OCI-LY7 (cell line): ENCODE results near the gene TMEM61. TPM values are rescaled to one million over a fixed set of nuclear protein-coding genes. Genes with fewer than 3 reads are reported as not detected.

Experiments
- BruUV-seq: library from RNA; stranded (reverse); fragments of 400-500 nt; replicated peaks from 2 replicates; lab custom pipeline; 2021; lab: Mats Ljungman, UMichigan
- CTCF ChIA-PET: fragments of 300-600 bp; sonication (Branson Sonifier 250); formaldehyde crosslinking; loops from one replicate; lab custom pipeline; 2022; ENCODE audit warnings: antibody characterized with exemption; ENCODE audit not compliant: unreplicated experiment; lab: Charles Lee
- POLR2A ChIA-PET: fragments of 300-600 bp; sonication (Branson Sonifier 250); formaldehyde crosslinking; loops from one replicate; lab custom pipeline; 2022; ENCODE audit warnings: antibody characterized with exemption; lab: Charles Lee
- DNase-seq: peaks from one replicate; pipeline ENCODE4 v3.0.0-alpha.2; 2015; ENCODE audit warnings: low spot score
- H2AFZ ChIP-seq: fragments of 200-600 bp; sonication (generic), shearing (Covaris generic); 2 replicates; pipeline ENCODE4 v1.6.1; 2014; ENCODE audit warnings: mild to moderate bottlenecking, antibody characterized with exemption, low read length, moderate library complexity
- H3K27ac ChIP-seq: fragments of 200-600 bp; sonication (generic); 2 replicates; pipeline ENCODE4 v1.5.1; 2014; ENCODE audit warnings: mixed run types, low read depth, mild to moderate bottlenecking, moderate library complexity, low read length, inconsistent platforms; ENCODE audit not compliant: poor library complexity, severe bottlenecking
- H3K36me3 ChIP-seq: fragments of 200-600 bp; sonication (generic); 2 replicates; pipeline ENCODE4 v1.6.1; 2014; ENCODE audit warnings: mild to moderate bottlenecking, antibody characterized with exemption, low read length, moderate library complexity, mixed read lengths; ENCODE audit not compliant: insufficient read depth
- H3K4me1 ChIP-seq: fragments of 200-600 bp; sonication (generic); 2 replicates; pipeline ENCODE4 v1.5.1; 2014; ENCODE audit warnings: mild to moderate bottlenecking, low read length; ENCODE audit not compliant: insufficient read depth, poor library complexity, severe bottlenecking
- H3K4me2 ChIP-seq: fragments of 200-600 bp; sonication (generic); 2 replicates; pipeline ENCODE4 v1.6.1; 2014; ENCODE audit warnings: mild to moderate bottlenecking, low read length
- H3K4me3 ChIP-seq: fragments of 200-600 bp; sonication (generic); 2 replicates; pipeline ENCODE4 v1.5.1; 2014; ENCODE audit warnings: mild to moderate bottlenecking, low read depth, low read length; ENCODE audit not compliant: poor library complexity, severe bottlenecking
- H3K79me2 ChIP-seq: fragments of 200-600 bp; sonication (generic); 2 replicates; pipeline ENCODE4 v1.6.1; 2016; ENCODE audit warnings: low read depth, mild to moderate bottlenecking, low read length, moderate library complexity, mixed read lengths; ENCODE audit not compliant: insufficient read depth
- H3K9me2 ChIP-seq: fragments of 200-600 bp; sonication (generic); 2 replicates; pipeline ENCODE4 v1.6.1; 2016; ENCODE audit warnings: mild to moderate bottlenecking, low read length, mixed read lengths; ENCODE audit not compliant: insufficient read depth
- H3K9me3 ChIP-seq: fragments of 200-600 bp; sonication (generic); 2 replicates; pipeline ENCODE4 v1.6.1; 2014; ENCODE audit warnings: mild to moderate bottlenecking, mixed run types, low read length, mixed read lengths
- H4K20me1 ChIP-seq: fragments of 200-600 bp; sonication (generic); 2 replicates; pipeline ENCODE4 v1.6.1; 2014; ENCODE audit warnings: mild to moderate bottlenecking, antibody characterized with exemption, low read length, moderate library complexity, mixed read lengths; ENCODE audit not compliant: insufficient read depth
- CTCF ChIP-seq: fragments of 200-600 bp; sonication (generic); conservative IDR thresholded peaks from 2 replicates; pipeline ENCODE4 v1.5.1; 2014; ENCODE audit warnings: mild to moderate bottlenecking, antibody characterized with exemption, low read length, moderate library complexity, mixed read lengths
- EZH2phosphoT487 ChIP-seq: fragments of 200-600 bp; sonication (generic); IDR thresholded peaks from 2 replicates; pipeline ENCODE4 v1.6.1; 2018; ENCODE audit warnings: low read depth, borderline replicate concordance, mild to moderate bottlenecking, mixed run types, antibody characterized with exemption, low read length, moderate library complexity, mixed read lengths
- intact Hi-C: fragments of 100-400 bp; cut with micrococcal nuclease; formaldehyde crosslinking; loops from one replicate; pipeline ENCODE4 v1.10.0; 2022; ENCODE audit not compliant: unreplicated experiment
- total RNA-seq, 2 experiments: library from RNA; depleted of rRNA in 1 of 2; stranded (reverse); fragments of >200 nt in 1 of 2; shearing (Covaris generic) in 1 of 2; gene quantifications; 2 replicates each; pipeline ENCODE4 v1.2.3, GENCODE V29; 2014 to 2022

The TMEM61 gene
- total RNA-seq, 2 experiments from 2014 or later: not detected

GRCh38 chr1:54989473-54989872 lies 9.0 kb downstream of the TMEM61 start:
- Histone ChIP-seq H4K20me1 (no peaks in the 10 kb centered on the region), H3K79me2 (no peaks in the 10 kb centered on the region), H3K9me2 (no peaks in the 10 kb centered on the region), H2AFZ (no peak overlapping the region), H3K36me3 (no peaks in the 10 kb centered on the region), H3K9me3 (no peaks in the 10 kb centered on the region), H3K4me1 (no peaks in the 10 kb centered on the region), H3K4me2 (no peak overlapping the region), H3K27ac (no peak overlapping the region), H3K4me3 (no peak overlapping the region)
- ChIA-PET POLR2A (interaction anchor here (0.6 kb wide), 2 partner anchors 84 to 285 kb away, joined by 3 to 4 read pairs; no protein-coding TSS in a partner anchor), CTCF (no interaction called here)
- intact Hi-C loops: no loop called here
- BruUV-seq: no TSS peak
- TF ChIP-seq EZH2phosphoT487 (no peak), CTCF (no peak)
- DNase-seq: no peak

- H3K4me2 ChIP-seq: no peak overlapping the region
- TF ChIP-seq CTCF: no peak
- TF ChIP-seq EZH2phosphoT487: no peak
- H3K9me2 ChIP-seq: no peaks in the 10 kb centered on the region
- ChIA-PET POLR2A (interaction anchor here (0.6 kb wide), 1 partner anchor 286 kb away, joined by 4 read pairs; no protein-coding TSS in a partner anchor), CTCF (no interaction called here)
- no peaks in the 10 kb centered on the region for H3K79me2 ChIP-seq
- no peak overlapping the region for H3K4me3 ChIP-seq
- no peak overlapping the region for H2AFZ ChIP-seq
- H3K27ac ChIP-seq: no peak overlapping the region
- no peak for DNase-seq
- intact Hi-C loops: no loop called here
- H3K9me3 ChIP-seq: no peaks in the 10 kb centered on the region
- H3K4me1 ChIP-seq: no peaks in the 10 kb centered on the region
- BruUV-seq: no TSS peak
- H3K36me3 ChIP-seq: no peaks in the 10 kb centered on the region
- H4K20me1 ChIP-seq: no peaks in the 10 kb centered on the region
These were observed 9.8 kb downstream of the TMEM61 start for GRCh38 chr1:54989968-54990810.

- CTCF ChIA-PET: no interaction called here
- Histone ChIP-seq H3K4me3 (no peak overlapping the region), H3K27ac (no peak overlapping the region), H3K36me3 (no peaks in the 10 kb centered on the region), H2AFZ (no peak overlapping the region), H3K4me1 (no peaks in the 10 kb centered on the region), H3K9me2 (no peaks in the 10 kb centered on the region), H3K9me3 (no peaks in the 10 kb centered on the region), H3K79me2 (no peaks in the 10 kb centered on the region), H4K20me1 (no peaks in the 10 kb centered on the region), H3K4me2 (no peak overlapping the region)
- POLR2A ChIA-PET: no interaction called here
- TF ChIP-seq EZH2phosphoT487: no peak
- no peak for TF ChIP-seq CTCF
- intact Hi-C loops: no loop called here
- no peak for DNase-seq
- BruUV-seq: no TSS peak
These were observed 10.5 kb downstream of the TMEM61 start for GRCh38 chr1:54990916-54991315.
